ENCODE measurements around the gene TMEM204. TPM values are rescaled to one million over a fixed set of nuclear protein-coding genes. Genes with fewer than 3 reads are reported as not detected.

TMEM204 gene
- total RNA-seq: 32.8 TPM

GRCh38 chr16:1533443-1533951, at the start of gene TMEM204:
Gene TMEM204 (plus strand): TSS chr16:1533666. CDS start chr16:1534276, 610 bp downstream.
- no peak for DNase-seq (ENCODE audit: low spot score)

- DNase-seq (ENCODE audit: low spot score): no peak
Observed at GRCh38 chr16:1485847-1486496, 47.5 kb upstream of the TMEM204 start.

DNA sequence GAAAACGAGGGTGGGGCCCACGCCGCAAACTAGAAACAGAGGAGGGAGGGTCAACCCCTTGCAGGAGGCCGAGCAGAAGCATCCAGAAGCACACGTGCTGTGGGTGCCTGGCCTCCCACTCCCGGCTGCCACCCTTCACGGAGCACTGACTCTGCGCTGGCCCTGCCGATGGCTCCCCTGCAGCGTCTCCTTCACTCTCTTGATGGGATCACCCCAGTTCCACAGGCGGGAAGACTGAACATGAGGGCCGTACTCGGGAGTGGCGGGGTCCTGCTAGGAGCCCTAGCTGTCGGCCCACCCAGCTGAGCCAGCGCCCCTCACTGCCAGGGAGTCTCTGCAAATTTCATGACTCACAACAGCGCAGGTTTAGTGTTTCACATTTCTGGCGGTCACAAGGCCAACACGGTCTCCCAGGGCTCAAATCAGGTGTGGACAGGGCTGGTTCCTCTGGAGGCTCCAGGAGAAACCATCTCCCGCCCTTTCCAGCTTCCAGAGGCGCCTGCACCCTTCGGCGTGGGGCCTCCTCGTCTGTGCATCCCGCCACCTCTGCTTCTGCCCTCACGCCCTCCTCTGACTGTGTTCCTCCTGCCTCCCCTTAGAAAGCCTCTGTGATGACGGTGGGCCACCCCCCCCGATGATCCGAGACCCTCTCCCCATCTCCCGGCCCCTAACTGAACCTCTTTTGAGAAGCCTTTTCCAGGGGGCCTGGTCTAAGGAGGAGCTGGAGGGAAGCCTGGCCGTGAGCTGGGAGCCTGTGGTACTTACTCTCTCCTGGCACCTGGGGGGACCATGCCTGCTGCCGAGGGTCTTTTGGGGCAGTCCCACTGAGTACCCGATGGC, 46.7 kb upstream of the TMEM204 start:
- DNase-seq (ENCODE audit: low spot score): no peak

DNA sequence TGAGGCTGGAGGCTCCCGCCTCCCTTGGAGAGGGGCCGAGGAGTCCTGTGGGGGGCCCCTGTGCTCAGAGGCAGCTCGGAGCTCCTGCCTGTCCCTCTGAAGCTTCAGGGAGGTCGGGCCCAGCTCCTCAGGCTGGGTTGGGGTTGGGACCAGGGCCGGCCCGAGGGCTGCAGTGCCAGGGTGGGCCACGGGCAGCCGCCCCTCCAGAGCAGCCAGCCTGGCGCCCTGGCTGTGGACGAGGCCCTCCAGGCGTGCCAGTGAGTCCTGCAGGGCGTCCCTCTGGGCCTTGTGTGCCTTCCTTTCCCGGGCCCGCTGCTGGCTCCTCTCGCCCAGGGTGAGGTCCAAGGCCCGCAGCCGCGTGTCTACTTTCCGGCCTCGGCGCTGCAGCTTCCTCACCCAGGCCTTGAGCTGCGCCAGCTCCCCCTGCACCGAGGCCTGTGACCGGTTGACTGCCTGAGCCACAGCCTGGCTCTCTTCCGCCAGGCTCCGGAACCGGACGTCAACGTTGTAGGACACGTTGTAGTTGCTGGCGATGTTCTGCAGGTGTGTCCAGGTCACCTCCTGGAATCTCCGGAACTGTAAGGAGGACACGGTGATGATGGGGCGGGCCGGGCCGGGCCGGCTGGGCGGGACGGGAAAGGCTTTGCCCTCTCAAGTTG, 45.9 kb upstream of the TMEM204 start:
- DNase-seq (ENCODE audit: low spot score): no peak

GRCh38 chr16:1488054-1488601, 45.3 kb upstream of the TMEM204 start:
- DNase-seq (ENCODE audit: low spot score): no peak

DNA sequence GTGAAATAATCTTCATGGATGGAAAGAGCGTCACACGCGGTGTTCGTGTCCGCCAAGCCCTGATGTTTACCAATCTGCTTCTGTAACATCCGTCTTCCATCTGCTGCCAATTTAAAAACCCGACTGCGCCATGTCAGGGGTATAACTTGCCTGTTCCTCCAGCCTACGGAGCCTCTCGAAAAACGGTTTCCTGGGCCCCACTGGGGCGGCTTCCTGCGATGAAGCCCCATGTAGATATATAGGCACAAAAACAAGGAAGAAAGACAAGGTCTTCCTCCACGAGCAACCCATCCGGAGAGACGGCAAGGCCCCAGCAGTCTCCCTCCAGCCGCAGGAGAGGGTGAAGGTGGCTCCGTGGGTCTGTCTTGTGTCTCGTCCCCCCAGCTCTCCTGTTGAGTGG, 44.8 kb upstream of the TMEM204 start, which contains the start of gene PTX4:
Gene PTX4 (minus strand): TSS at position 326 of the 400 bp plus-strand sequence. CDS start 35 bp downstream, at position 291.
- DNase-seq (ENCODE audit: low spot score): no peak

- DNase-seq (ENCODE audit: low spot score): no peak
Observed at GRCh38 chr16:1489077-1489476, 44.4 kb upstream of the TMEM204 start.

- no peak for DNase-seq (ENCODE audit: low spot score)
Observed at GRCh38 chr16:1491327-1491726, 42.1 kb upstream of the TMEM204 start.

DNA sequence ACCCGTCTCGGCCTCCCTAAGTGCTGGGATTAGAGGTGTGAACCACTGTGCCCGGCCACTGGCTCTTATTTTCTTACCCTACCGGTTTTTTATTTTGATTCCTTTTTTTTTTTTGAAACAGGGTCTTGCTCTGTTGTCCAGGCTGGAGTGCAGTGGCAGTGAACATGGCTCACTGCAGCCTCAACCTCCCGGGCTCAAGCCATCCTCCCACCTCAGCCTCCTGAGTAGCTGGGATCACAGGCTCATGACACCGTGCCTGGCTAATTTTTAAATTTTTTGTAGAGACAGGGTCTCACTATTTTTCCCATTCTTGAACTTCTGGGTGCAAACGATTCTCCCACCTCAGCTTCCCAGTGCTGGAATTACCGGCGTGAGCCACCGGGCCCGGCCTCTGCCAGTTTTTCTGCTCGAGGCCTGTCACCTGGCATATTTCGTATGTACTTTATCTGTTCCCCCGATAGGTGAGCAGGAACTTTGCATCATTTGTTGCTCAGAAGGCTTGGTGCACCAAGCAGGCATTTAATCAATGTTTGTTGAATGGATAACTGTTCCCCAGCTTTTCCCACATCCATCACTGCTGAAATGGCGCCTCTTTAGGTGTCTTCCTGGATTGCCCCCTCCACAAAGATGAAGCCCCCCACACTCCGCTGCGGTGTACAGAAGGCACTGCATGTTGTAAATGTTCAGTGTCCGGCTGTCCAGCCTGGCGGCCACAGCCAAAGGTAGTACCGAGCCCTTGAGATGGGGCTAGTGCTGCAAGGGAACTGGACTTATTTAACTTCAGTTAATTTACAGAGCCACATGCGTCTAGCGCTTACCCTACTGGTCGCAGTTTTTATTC, 41.2 kb upstream of the TMEM204 start:
- DNase-seq (ENCODE audit: low spot score): no peak

DNA sequence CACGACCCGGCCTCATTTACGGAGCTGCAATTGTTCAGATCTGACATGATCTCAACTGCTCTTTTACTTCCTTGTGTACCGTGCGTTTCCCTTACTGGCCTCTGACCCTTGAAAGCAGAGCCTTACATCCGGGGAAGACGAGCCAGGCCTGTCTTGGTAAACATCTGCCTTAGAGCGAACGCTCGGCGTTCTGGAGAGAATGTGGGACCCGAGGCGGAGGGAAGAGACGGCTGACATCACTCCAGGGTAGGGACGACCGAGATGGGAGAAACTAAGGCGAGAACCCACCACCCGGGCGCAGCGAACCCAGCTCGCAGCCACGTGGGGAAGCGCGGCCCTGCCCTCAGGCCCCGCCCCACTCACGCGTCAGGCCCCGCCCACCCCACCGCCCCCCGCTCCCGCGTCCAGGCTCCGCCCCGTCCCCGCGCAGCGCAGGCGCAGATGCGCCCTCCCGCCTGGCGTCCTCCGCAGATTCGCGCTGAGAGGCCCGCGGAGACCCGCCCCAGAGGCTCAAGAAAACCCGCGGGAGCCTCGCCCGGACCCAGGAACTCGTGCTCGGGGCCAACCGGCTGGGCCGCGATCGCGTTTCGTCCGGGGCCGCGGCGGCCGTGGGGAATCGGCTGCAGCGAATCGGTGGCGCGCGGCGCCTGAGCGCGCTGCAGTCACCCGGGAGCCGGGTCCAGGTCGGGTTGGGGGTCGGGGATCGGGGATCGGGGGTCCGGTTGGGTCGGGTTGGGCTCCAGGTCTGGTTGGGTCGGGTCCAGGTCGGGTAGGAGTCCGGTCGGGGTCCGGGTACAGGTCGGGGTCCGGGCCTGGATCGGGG, 40.3 kb upstream of the TMEM204 start, which contains the start of gene TELO2:
Gene TELO2 (plus strand): TSS at position 438 of the 823 bp plus-strand sequence. CDS start 922 bp downstream, outside the sequence.
- DNase-seq (ENCODE audit: low spot score): peak; percentile 77

GRCh38 chr16:1493746-1494094, 39.7 kb upstream of the TMEM204 start:
- DNase-seq (ENCODE audit: low spot score): no peak

DNA sequence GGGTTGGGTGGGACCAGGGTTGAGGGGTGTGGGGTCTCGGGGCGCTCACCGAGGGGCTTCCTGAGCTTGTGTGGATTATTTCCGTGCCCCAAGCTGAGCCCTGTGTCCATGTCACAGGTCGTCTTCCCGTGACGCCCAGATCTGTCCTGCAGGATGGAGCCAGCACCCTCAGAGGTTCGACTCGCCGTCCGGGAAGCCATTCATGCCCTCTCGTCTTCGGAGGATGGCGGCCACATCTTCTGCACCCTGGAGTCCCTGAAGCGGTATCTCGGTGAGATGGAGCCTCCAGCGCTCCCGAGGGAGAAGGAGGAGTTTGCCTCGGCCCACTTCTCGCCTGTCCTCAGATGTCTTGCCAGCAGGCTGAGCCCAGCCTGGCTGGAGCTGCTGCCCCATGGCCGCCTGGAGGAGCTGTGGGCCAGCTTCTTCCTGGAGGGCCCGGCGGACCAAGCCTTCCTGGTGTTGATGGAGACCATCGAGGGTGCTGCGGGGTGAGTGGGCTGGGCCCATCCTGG, 39.3 kb upstream of the TMEM204 start:
- peak; percentile 66 for DNase-seq (ENCODE audit: low spot score)

DNA sequence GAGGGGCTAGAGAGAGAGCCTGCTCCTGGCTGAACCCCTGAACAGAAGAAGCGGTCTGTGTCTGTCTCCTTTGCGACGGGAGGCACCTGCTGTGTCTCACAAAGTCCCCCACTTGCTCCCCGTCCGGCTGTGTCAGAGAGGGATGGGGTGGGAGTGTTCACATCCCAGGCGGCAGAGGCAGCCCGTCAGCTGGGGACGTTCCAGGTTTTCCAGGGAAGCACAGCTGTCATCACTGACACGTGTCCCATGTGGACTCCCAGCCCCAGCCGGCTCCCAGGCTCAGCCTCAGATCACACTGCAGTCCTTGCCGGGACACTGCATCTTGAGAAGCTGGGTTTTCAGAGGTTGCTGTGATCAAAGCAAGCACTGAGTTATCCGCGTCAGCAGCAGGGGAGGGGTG, 38.8 kb upstream of the TMEM204 start:
- no peak for DNase-seq (ENCODE audit: low spot score)

- no peak for DNase-seq (ENCODE audit: low spot score)
Observed at GRCh38 chr16:1495211-1495888, 38.1 kb upstream of the TMEM204 start.

GRCh38 chr16:1495889-1496262, 37.6 kb upstream of the TMEM204 start:
- DNase-seq (ENCODE audit: low spot score): no peak

GRCh38 chr16:1496464-1496863, 37.0 kb upstream of the TMEM204 start:
- no peak for DNase-seq (ENCODE audit: low spot score)

DNA sequence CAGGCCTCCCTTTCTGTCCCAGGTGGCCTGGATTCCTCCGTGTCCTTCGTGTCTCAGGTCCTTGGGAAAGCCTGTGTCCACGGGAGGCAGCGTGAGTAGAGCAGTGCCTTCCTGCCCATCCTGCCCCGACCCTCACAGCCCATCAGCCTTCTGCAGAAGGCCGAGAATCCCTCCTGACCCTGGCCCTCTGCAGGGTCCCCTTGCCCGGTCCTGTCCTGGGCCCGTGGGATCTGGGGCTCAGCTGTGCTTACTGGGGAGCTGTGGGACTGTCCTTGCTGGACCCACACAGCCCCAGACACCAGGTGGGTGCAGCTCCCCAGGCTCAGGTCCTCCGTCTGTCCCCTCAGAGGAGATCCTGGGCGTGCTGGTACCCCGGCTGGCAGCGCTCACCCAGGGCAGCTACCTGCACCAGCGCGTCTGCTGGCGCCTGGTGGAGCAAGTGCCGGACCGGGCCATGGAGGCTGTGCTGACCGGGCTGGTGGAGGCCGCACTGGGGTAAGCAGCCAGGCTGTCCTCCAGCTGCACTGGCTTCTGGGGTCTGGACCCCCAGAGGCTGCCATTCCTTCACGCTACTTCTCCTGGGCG, 36.4 kb upstream of the TMEM204 start:
- DNase-seq (ENCODE audit: low spot score): no peak

- no peak for DNase-seq (ENCODE audit: low spot score)
Observed at GRCh38 chr16:1498899-1499676, 34.4 kb upstream of the TMEM204 start.

All from ureter (tissue), 1 donor.